Measurements from ENCODE around the gene NUDT5.

Gene NUDT5

GRCh38 chr10:12193193-12193592 is 2.5 kb downstream of the NUDT5 start:
- peak; percentile 72 for DNase-seq
- Histone ChIP-seq H2AFZ (ENCODE audit: low read depth, low read length) (no peak overlapping the region), H3K4ac (ENCODE audit: low read depth in 1 of 2, low read length in 2 of 2) (no peak overlapping the region), H2BK12ac (ENCODE audit: low read length in 2 of 2) (no peak overlapping the region), H2BK15ac (ENCODE audit: low read depth, poor library complexity, severe bottlenecking) (no peak overlapping the region), H4K91ac (ENCODE audit: low read length) (no peak overlapping the region), H3K9me3 (ENCODE audit: control insufficient read depth, low read length) (no peaks in the 10 kb centered on the region), H2AK5ac (ENCODE audit: low read length, severe bottlenecking) (no peak overlapping the region), H3K27ac (ENCODE audit: low read length, poor library complexity, severe bottlenecking) (peak overlapping the region; percentile 29), H3K4me1 (ENCODE audit: control insufficient read depth, insufficient read depth, low read depth, low read length) (peaks cover 9% of the 10 kb centered on the region), H3K27me3 (ENCODE audit: control insufficient read depth in 1 of 2, insufficient read depth in 1 of 2, low read length in 2 of 2) (no peaks in the 10 kb centered on the region), H3K14ac (ENCODE audit: low read length in 2 of 2) (no peak overlapping the region), H3K9ac (ENCODE audit: low read length) (peak overlapping the region; percentile 67), H4K8ac (ENCODE audit: low read length) (no peak overlapping the region), H3K23ac (ENCODE audit: low read length in 2 of 2) (no peak overlapping the region), H3K36me3 (ENCODE audit: control insufficient read depth in 1 of 2, insufficient read depth in 2 of 2, low read depth in 1 of 2, low read length in 2 of 2) (peaks cover 0 to 10% of the 10 kb centered on the region in 2 experiments), H3K4me2 (ENCODE audit: low read length, poor library complexity, severe bottlenecking) (peak overlapping the region; percentile 19), H3K4me3 (ENCODE audit: insufficient read depth in 1 of 2, low read depth in 1 of 2, low read length in 2 of 2) (peak overlapping the region in 1 of 2 experiments; percentile 94), H2BK120ac (ENCODE audit: low read depth, low read length) (no peak overlapping the region), H3K18ac (ENCODE audit: low read depth in 1 of 2, low read length in 2 of 2) (no peak overlapping the region), H2BK5ac (ENCODE audit: low read depth, low read length, poor library complexity, severe bottlenecking) (no peak overlapping the region), H3K79me1 (replicated peaks; ENCODE audit: low read length, poor library complexity, severe bottlenecking) (peaks cover 10% of the 10 kb centered on the region)
- WGBS, result 93% methylated on average over 4 of the region's 5 CpGs

- H4K91ac ChIP-seq (ENCODE audit: low read length), result no peak overlapping the region
- H2BK120ac ChIP-seq (ENCODE audit: low read depth, low read length), result no peak overlapping the region
- DNase-seq, result no peak
- H2BK12ac ChIP-seq (ENCODE audit: low read length in 2 of 2), result no peak overlapping the region
- H2BK5ac ChIP-seq (ENCODE audit: low read depth, low read length, poor library complexity, severe bottlenecking), result no peak overlapping the region
- H3K4ac ChIP-seq (ENCODE audit: low read depth in 1 of 2, low read length in 2 of 2), result no peak overlapping the region
- no peak overlapping the region for H3K23ac ChIP-seq (ENCODE audit: low read length in 2 of 2)
- no peak overlapping the region for H2AFZ ChIP-seq (ENCODE audit: low read depth, low read length)
- H3K4me2 ChIP-seq (ENCODE audit: low read length, poor library complexity, severe bottlenecking), result no peak overlapping the region
- no peak overlapping the region for H3K18ac ChIP-seq (ENCODE audit: low read depth in 1 of 2, low read length in 2 of 2)
- no peak overlapping the region for H2AK5ac ChIP-seq (ENCODE audit: low read length, severe bottlenecking)
- H2BK15ac ChIP-seq (ENCODE audit: low read depth, poor library complexity, severe bottlenecking), result no peak overlapping the region
- H3K27me3 ChIP-seq (ENCODE audit: control insufficient read depth in 1 of 2, insufficient read depth in 1 of 2, low read length in 2 of 2), result no peaks in the 10 kb centered on the region
- H3K14ac ChIP-seq (ENCODE audit: low read length in 2 of 2), result no peak overlapping the region
- no peak overlapping the region for H3K4me3 ChIP-seq (ENCODE audit: insufficient read depth in 1 of 2, low read depth in 1 of 2, low read length in 2 of 2)
- no peak overlapping the region for H4K8ac ChIP-seq (ENCODE audit: low read length)
- peaks cover 9% of the 10 kb centered on the region for H3K4me1 ChIP-seq (ENCODE audit: control insufficient read depth, insufficient read depth, low read depth, low read length)
- H3K36me3 ChIP-seq (ENCODE audit: control insufficient read depth in 1 of 2, insufficient read depth in 2 of 2, low read depth in 1 of 2, low read length in 2 of 2), result peaks cover 4 to 23% of the 10 kb centered on the region in 2 experiments
- 88% methylated on average over 3 of the region's 3 CpGs for WGBS
- H3K9ac ChIP-seq (ENCODE audit: low read length), result peak overlapping the region; percentile 7
- peak overlapping the region; percentile 19 for H3K27ac ChIP-seq (ENCODE audit: low read length, poor library complexity, severe bottlenecking)
- peaks cover 21% of the 10 kb centered on the region for H3K79me1 ChIP-seq (replicated peaks; ENCODE audit: low read length, poor library complexity, severe bottlenecking)
- no peaks in the 10 kb centered on the region for H3K9me3 ChIP-seq (ENCODE audit: control insufficient read depth, low read length)
These were observed 4.0 kb downstream of the NUDT5 start for GRCh38 chr10:12191715-12192114.

DNA sequence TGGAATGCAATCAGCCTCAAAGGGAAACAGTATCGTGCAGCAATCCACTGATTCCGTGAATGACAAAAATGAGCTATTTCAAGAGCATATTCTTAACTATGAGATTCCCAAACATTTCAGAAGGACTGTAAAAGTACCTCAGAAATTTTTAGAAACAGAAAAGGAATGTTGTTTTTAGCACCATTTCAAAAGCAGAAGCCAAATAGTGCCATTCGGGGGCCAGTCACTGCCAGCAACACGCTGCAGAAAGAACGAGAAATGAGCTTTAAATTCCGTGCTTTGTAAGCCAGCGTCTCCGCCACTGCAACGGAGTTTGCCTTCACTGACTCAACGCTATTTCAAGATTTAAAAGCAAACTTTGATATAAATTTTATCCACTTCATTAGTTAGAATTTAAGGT is 6.3 kb downstream of the NUDT5 start:
- no peak overlapping the region for H4K91ac ChIP-seq (ENCODE audit: low read length)
- no peaks in the 10 kb centered on the region for H3K9me3 ChIP-seq (ENCODE audit: control insufficient read depth, low read length)
- H3K18ac ChIP-seq (ENCODE audit: low read depth in 1 of 2, low read length in 2 of 2), result no peak overlapping the region
- H3K4me3 ChIP-seq (ENCODE audit: insufficient read depth in 1 of 2, low read depth in 1 of 2, low read length in 2 of 2), result no peak overlapping the region
- 94% methylated on average over 5 of the region's 10 CpGs for WGBS
- no peak overlapping the region for H2BK120ac ChIP-seq (ENCODE audit: low read depth, low read length)
- no peak overlapping the region for H3K4ac ChIP-seq (ENCODE audit: low read depth in 1 of 2, low read length in 2 of 2)
- H2AFZ ChIP-seq (ENCODE audit: low read depth, low read length), result no peak overlapping the region
- no peak overlapping the region for H3K23ac ChIP-seq (ENCODE audit: low read length in 2 of 2)
- no peak for DNase-seq
- H3K4me2 ChIP-seq (ENCODE audit: low read length, poor library complexity, severe bottlenecking), result no peak overlapping the region
- H3K14ac ChIP-seq (ENCODE audit: low read length in 2 of 2), result no peak overlapping the region
- H3K27ac ChIP-seq (ENCODE audit: low read length, poor library complexity, severe bottlenecking), result no peak overlapping the region
- peaks cover 8 to 43% of the 10 kb centered on the region in 2 experiments for H3K36me3 ChIP-seq (ENCODE audit: control insufficient read depth in 1 of 2, insufficient read depth in 2 of 2, low read depth in 1 of 2, low read length in 2 of 2)
- no peak overlapping the region for H2BK5ac ChIP-seq (ENCODE audit: low read depth, low read length, poor library complexity, severe bottlenecking)
- H3K4me1 ChIP-seq (ENCODE audit: control insufficient read depth, insufficient read depth, low read depth, low read length), result peaks cover 9% of the 10 kb centered on the region
- H2AK5ac ChIP-seq (ENCODE audit: low read length, severe bottlenecking), result no peak overlapping the region
- H3K79me1 ChIP-seq (replicated peaks; ENCODE audit: low read length, poor library complexity, severe bottlenecking), result peaks cover 27% of the 10 kb centered on the region
- H3K27me3 ChIP-seq (ENCODE audit: control insufficient read depth in 1 of 2, insufficient read depth in 1 of 2, low read length in 2 of 2), result no peaks in the 10 kb centered on the region
- H2BK12ac ChIP-seq (ENCODE audit: low read length in 2 of 2), result no peak overlapping the region
- no peak overlapping the region for H3K9ac ChIP-seq (ENCODE audit: low read length)
- H4K8ac ChIP-seq (ENCODE audit: low read length), result no peak overlapping the region
- no peak overlapping the region for H2BK15ac ChIP-seq (ENCODE audit: low read depth, poor library complexity, severe bottlenecking)

DNA sequence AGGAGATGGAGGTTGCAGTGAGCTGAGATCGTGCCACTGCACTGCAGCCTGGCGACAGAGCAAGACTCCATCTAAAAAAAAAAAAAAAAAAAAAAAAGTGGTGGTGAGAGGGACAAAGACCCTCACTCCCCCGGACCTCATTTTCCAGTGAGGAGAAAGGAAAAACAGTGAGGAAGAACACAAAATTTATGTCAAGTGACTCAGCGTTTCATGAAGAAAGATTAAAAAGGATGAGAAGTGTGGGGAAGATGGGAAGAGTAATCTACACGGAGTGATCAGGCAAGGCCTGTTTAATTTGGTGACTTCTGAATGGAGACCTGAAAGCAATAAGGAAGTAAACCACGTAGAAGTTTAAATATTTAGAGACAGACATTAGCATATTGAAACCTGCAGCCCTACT is 7.0 kb downstream of the NUDT5 start:
- Histone ChIP-seq H4K8ac (ENCODE audit: low read length) (no peak overlapping the region), H3K27ac (ENCODE audit: low read length, poor library complexity, severe bottlenecking) (no peak overlapping the region), H2AFZ (ENCODE audit: low read depth, low read length) (no peak overlapping the region), H3K9ac (ENCODE audit: low read length) (no peak overlapping the region), H3K79me1 (replicated peaks; ENCODE audit: low read length, poor library complexity, severe bottlenecking) (peaks cover 27% of the 10 kb centered on the region), H2BK12ac (ENCODE audit: low read length in 2 of 2) (no peak overlapping the region), H2BK15ac (ENCODE audit: low read depth, poor library complexity, severe bottlenecking) (no peak overlapping the region), H3K4me3 (ENCODE audit: insufficient read depth in 1 of 2, low read depth in 1 of 2, low read length in 2 of 2) (no peak overlapping the region), H3K4ac (ENCODE audit: low read depth in 1 of 2, low read length in 2 of 2) (no peak overlapping the region), H2BK5ac (ENCODE audit: low read depth, low read length, poor library complexity, severe bottlenecking) (no peak overlapping the region), H3K27me3 (ENCODE audit: control insufficient read depth in 1 of 2, insufficient read depth in 1 of 2, low read length in 2 of 2) (no peaks in the 10 kb centered on the region), H3K9me3 (ENCODE audit: control insufficient read depth, low read length) (no peaks in the 10 kb centered on the region), H3K14ac (ENCODE audit: low read length in 2 of 2) (no peak overlapping the region), H3K36me3 (ENCODE audit: control insufficient read depth in 1 of 2, insufficient read depth in 2 of 2, low read depth in 1 of 2, low read length in 2 of 2) (peaks cover 8 to 49% of the 10 kb centered on the region in 2 experiments), H3K18ac (ENCODE audit: low read depth in 1 of 2, low read length in 2 of 2) (no peak overlapping the region), H3K4me1 (ENCODE audit: control insufficient read depth, insufficient read depth, low read depth, low read length) (peaks cover 5% of the 10 kb centered on the region), H2AK5ac (ENCODE audit: low read length, severe bottlenecking) (no peak overlapping the region), H4K91ac (ENCODE audit: low read length) (no peak overlapping the region), H3K4me2 (ENCODE audit: low read length, poor library complexity, severe bottlenecking) (no peak overlapping the region), H3K23ac (ENCODE audit: low read length in 2 of 2) (no peak overlapping the region), H2BK120ac (ENCODE audit: low read depth, low read length) (no peak overlapping the region)
- WGBS, result 86% methylated on average over 5 of the region's 6 CpGs
- DNase-seq, result no peak
